Osteocyte (in vitro differentiated cells): ENCODE measurements around the gene IL17RE. TPM values are rescaled to one million over a fixed set of nuclear protein-coding genes. Genes with fewer than 3 reads are reported as not detected.
"Not testable (repeated sequence)": the region's sequence is repeated elsewhere in the genome, so short reads cannot be mapped to it uniquely, and the experiment has no call there.

Source experiments
- DNase-seq: peaks from one replicate; pipeline ENCODE4 v3.0.0; 2021; ENCODE audit warnings: mixed read lengths; ENCODE audit not compliant: unreplicated experiment; ENCODE audit errors: extremely low spot score
- H3K27ac Mint-ChIP-seq: one replicate; pipeline ENCODE4 v1.8.0; 2021; ENCODE audit warnings: mild to moderate bottlenecking, mixed read lengths; ENCODE audit not compliant: unreplicated experiment
- H3K27me3 Mint-ChIP-seq: one replicate; pipeline ENCODE4 v1.8.0; 2021; ENCODE audit warnings: mixed read lengths; ENCODE audit not compliant: unreplicated experiment
- H3K36me3 Mint-ChIP-seq: one replicate; pipeline ENCODE4 v1.8.0; 2021; ENCODE audit warnings: mixed read lengths; ENCODE audit not compliant: unreplicated experiment
- H3K4me1 Mint-ChIP-seq: one replicate; pipeline ENCODE4 v1.8.0; 2021; ENCODE audit warnings: mixed read lengths; ENCODE audit not compliant: unreplicated experiment
- H3K4me3 Mint-ChIP-seq: one replicate; pipeline ENCODE4 v1.8.0; 2021; ENCODE audit warnings: mild to moderate bottlenecking, moderate library complexity, mixed read lengths; ENCODE audit not compliant: unreplicated experiment
- H3K9me3 Mint-ChIP-seq: one replicate; pipeline ENCODE4 v1.8.0; 2021; ENCODE audit warnings: mixed read lengths; ENCODE audit not compliant: unreplicated experiment
- CTCF ChIP-seq: fragments of 200-600 bp; sonication (generic); IDR thresholded peaks from 2 replicates; pipeline ENCODE4 v1.5.0; 2021; ENCODE audit warnings: antibody characterized with exemption, mild to moderate bottlenecking, moderate library complexity
- total RNA-seq: library from RNA; stranded (reverse); gene quantifications from 2 replicates; pipeline ENCODE4 v1.2.1, GENCODE V29; 2021

Gene IL17RE
- total RNA-seq, 1 donor from 2014 or later, result 1.4 TPM

GRCh38 chr3:9938966-9939365 lies 36.3 kb downstream of the IL17RE start:
- no peak overlapping the region for H3K27ac Mint-ChIP-seq
- peaks cover 17% of the 10 kb centered on the region for H3K4me1 Mint-ChIP-seq
- no peak for TF ChIP-seq CTCF
- H3K36me3 Mint-ChIP-seq, result peaks cover 6% of the 10 kb centered on the region
- H3K4me3 Mint-ChIP-seq, result no peak overlapping the region
- H3K27me3 Mint-ChIP-seq, result no peaks in the 10 kb centered on the region
- DNase-seq, result no peak
- H3K9me3 Mint-ChIP-seq, result no peaks in the 10 kb centered on the region

GRCh38 chr3:9939906-9940305 lies 37.3 kb downstream of the IL17RE start:
- not testable (repeated sequence) for H3K4me1 Mint-ChIP-seq, DNase-seq, H3K27me3 Mint-ChIP-seq, H3K27ac Mint-ChIP-seq, H3K9me3 Mint-ChIP-seq, H3K4me3 Mint-ChIP-seq, H3K36me3 Mint-ChIP-seq

- no peak for TF ChIP-seq CTCF
- H3K36me3 Mint-ChIP-seq, result peaks cover 6% of the 10 kb centered on the region
- H3K9me3 Mint-ChIP-seq, result no peaks in the 10 kb centered on the region
- H3K4me1 Mint-ChIP-seq, result peaks cover 5% of the 10 kb centered on the region
- no peaks in the 10 kb centered on the region for H3K27me3 Mint-ChIP-seq
- no peak for DNase-seq
- H3K27ac Mint-ChIP-seq, result no peak overlapping the region
- no peak overlapping the region for H3K4me3 Mint-ChIP-seq
These were observed 38.1 kb downstream of the IL17RE start for GRCh38 chr3:9940746-9941145.

- no peak overlapping the region for H3K4me3 Mint-ChIP-seq
- H3K36me3 Mint-ChIP-seq, result peaks cover 6% of the 10 kb centered on the region
- H3K27ac Mint-ChIP-seq, result no peak overlapping the region
- peaks cover 7% of the 10 kb centered on the region for H3K4me1 Mint-ChIP-seq
- no peaks in the 10 kb centered on the region for H3K27me3 Mint-ChIP-seq
- no peak for DNase-seq
- TF ChIP-seq CTCF, result no peak
- H3K9me3 Mint-ChIP-seq, result no peaks in the 10 kb centered on the region
These were observed 39.5 kb downstream of the IL17RE start for GRCh38 chr3:9942164-9942563.

GRCh38 chr3:9942934-9943690 lies 40.5 kb downstream of the IL17RE start:
- no peak for DNase-seq
- H3K9me3 Mint-ChIP-seq, result no peaks in the 10 kb centered on the region

More at GRCh38 chr3:9942934-9943690, 40.5 kb downstream of the IL17RE start:
- TF ChIP-seq CTCF, result no peak
- Mint-ChIP-seq H3K4me1 (peaks cover 13% of the 10 kb centered on the region), H3K4me3 (no peak overlapping the region), H3K36me3 (peaks cover 2% of the 10 kb centered on the region), H3K27ac (no peak overlapping the region), H3K27me3 (no peaks in the 10 kb centered on the region)
